PC-9 (cell line): Measurements from ENCODE around the gene LYRM1.

Source experiments
- CTCF ChIP-seq: fragments of 200-600 bp; sonication (generic); conservative IDR thresholded peaks from 2 replicates; pipeline ENCODE4 v1.6.1; 2017; ENCODE audit warnings: mixed run types, antibody characterized with exemption, mild to moderate bottlenecking, moderate library complexity
- EZH2 ChIP-seq: fragments of 200-600 bp; sonication (generic); IDR thresholded peaks from 2 replicates; pipeline ENCODE4 v1.8.0; 2017; ENCODE audit warnings: antibody characterized with exemption, low read depth

DNA sequence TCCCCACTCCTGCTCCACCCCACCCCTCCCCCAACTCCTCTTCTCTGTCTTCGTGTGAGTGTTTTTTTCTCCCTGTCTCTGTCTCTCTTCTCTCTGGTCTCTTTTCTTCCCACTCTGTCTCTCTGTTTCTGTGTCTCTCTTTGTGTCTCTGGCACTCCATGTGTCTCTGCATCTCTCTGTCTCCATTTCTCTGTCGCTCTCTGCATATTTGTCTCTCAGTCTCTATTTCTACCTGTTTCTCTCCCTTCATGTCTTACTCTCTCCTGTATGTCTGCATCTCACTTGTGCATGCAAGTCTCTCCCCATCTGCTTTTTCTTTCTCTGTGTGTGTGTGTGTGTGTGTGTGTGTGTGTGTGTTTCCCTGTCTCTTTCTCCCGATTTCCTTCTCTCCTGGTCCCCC lies 68.2 kb downstream of the LYRM1 start:
- TF ChIP-seq CTCF: no peak
- no peak for TF ChIP-seq EZH2
